Activated CD4-positive, alpha-beta T cell treated with anti-CD3 and anti-CD28 coated beads for 1 hour (primary cell): ENCODE results near the gene ATG4B.

ENCODE experiments used
- DNase-seq: peaks from one replicate; pipeline ENCODE4 v3.0.0-alpha.2; 2020

The ATG4B gene

GRCh38 chr2:241613017-241613780 is 24.3 kb upstream of the ATG4B start:
- DNase-seq, result no peak

GRCh38 chr2:241615041-241615440 is 22.5 kb upstream of the ATG4B start:
- no peak for DNase-seq

- DNase-seq, result no peak
Measured at GRCh38 chr2:241615522-241616052, 21.9 kb upstream of the ATG4B start.

GRCh38 chr2:241616168-241617125 is 21.0 kb upstream of the ATG4B start:
- no peak for DNase-seq

GRCh38 chr2:241617431-241618154 is 19.9 kb upstream of the ATG4B start:
- DNase-seq, result no peak

GRCh38 chr2:241618296-241618805 is 19.1 kb upstream of the ATG4B start:
- DNase-seq, result no peak

- DNase-seq, result no peak
Measured at GRCh38 chr2:241618829-241619228, 18.7 kb upstream of the ATG4B start.

- no peak for DNase-seq
Measured at GRCh38 chr2:241619597-241620418, 17.7 kb upstream of the ATG4B start.

- no peak for DNase-seq
Measured at GRCh38 chr2:241620419-241620769, 17.1 kb upstream of the ATG4B start.

- DNase-seq, result no peak
Measured at GRCh38 chr2:241627675-241628074, 9.8 kb upstream of the ATG4B start.

- DNase-seq, result no peak
Measured at GRCh38 chr2:241629762-241630435, 7.6 kb upstream of the ATG4B start.

- no peak for DNase-seq
Measured at GRCh38 chr2:241632478-241633325, 4.8 kb upstream of the ATG4B start.

- no peak for DNase-seq
Measured at GRCh38 chr2:241633561-241633960, 3.9 kb upstream of the ATG4B start.

- DNase-seq, result no peak
Measured at GRCh38 chr2:241635756-241636155, 1.7 kb upstream of the ATG4B start.

- no peak for DNase-seq
Measured at GRCh38 chr2:241636182-241637017, 1.1 kb upstream of the ATG4B start.

- DNase-seq, result no peak
Measured at GRCh38 chr2:241637795-241638660, 535 bp downstream of the ATG4B start.

- DNase-seq, result no peak
Measured at GRCh38 chr2:241638940-241639339, 1.4 kb downstream of the ATG4B start.

- DNase-seq, result no peak
Measured at GRCh38 chr2:241639385-241639784, 1.9 kb downstream of the ATG4B start.
